H1 (cell line): ENCODE measurements around the gene TDP2. TPM values are rescaled to one million over a fixed set of nuclear protein-coding genes. Genes with fewer than 3 reads are reported as not detected.

Experiments used
- CTCF ChIA-PET: fragments of 300-600 bp; sonication (Branson Sonifier 250); formaldehyde crosslinking; loops from one replicate; lab custom pipeline; 2021; ENCODE audit not compliant: partially characterized antibody; lab: Charles Lee
- POLR2A ChIA-PET: fragments of 300-600 bp; sonication (Branson Sonifier 250); formaldehyde crosslinking; loops from one replicate; lab custom pipeline; 2021; ENCODE audit warnings: inconsistent platforms; ENCODE audit not compliant: partially characterized antibody; lab: Charles Lee
- DNase-seq, 2 experiments: peaks; one replicate each; pipeline versions ENCODE4 v3.0.0 to v3.0.0-alpha.2; 2010 to 2022; ENCODE audit warnings: low spot score in 2 of 2, low read depth in 1 of 2, mixed read lengths in 1 of 2
- FAIRE-seq: peaks from 2 replicates; lab custom pipeline; 2011; peaks lifted over from hg19 to GRCh38; lab: Jason Lieb, UNC
- H2AFZ ChIP-seq: 2 replicates; pipeline ENCODE4 v1.8.1; 2012; ENCODE audit warnings: low read length, inconsistent platforms
- H2AK5ac ChIP-seq: 2 replicates; pipeline ENCODE4 v1.6.1; 2013; ENCODE audit warnings: low read depth, low read length
- H2BK120ac ChIP-seq: replicated peaks from 2 replicates; pipeline ENCODE3; 2013; ENCODE audit warnings: low read depth, low read length, inconsistent platforms
- H2BK12ac ChIP-seq: 2 replicates; pipeline ENCODE4 v1.6.1; 2013; ENCODE audit warnings: low read depth, low read length
- H2BK15ac ChIP-seq: 2 replicates; pipeline ENCODE4 v1.6.1; 2013; ENCODE audit warnings: low read length
- H2BK20ac ChIP-seq: 2 replicates; pipeline ENCODE4 v1.6.1; 2013; ENCODE audit warnings: low read length
- H2BK5ac ChIP-seq: 2 replicates; pipeline ENCODE4 v1.6.1; 2013; ENCODE audit warnings: low read depth, low read length
- H3K14ac ChIP-seq: 2 replicates; pipeline ENCODE4 v1.6.1; 2013; ENCODE audit warnings: inconsistent platforms; ENCODE audit not compliant: insufficient read length
- H3K18ac ChIP-seq: 2 replicates; pipeline ENCODE4 v1.6.1; 2013; ENCODE audit warnings: low read length; ENCODE audit errors: extremely low read depth
- H3K23ac ChIP-seq: 2 replicates; pipeline ENCODE4 v1.6.1; 2013; ENCODE audit warnings: inconsistent platforms; ENCODE audit not compliant: insufficient read length
- H3K23me2 ChIP-seq: 2 replicates; pipeline ENCODE4 v1.6.1; 2013; ENCODE audit warnings: low read depth, low read length
- H3K27ac ChIP-seq: 2 replicates; pipeline ENCODE4 v1.6.1; 2011; ENCODE audit warnings: low read depth, low read length, inconsistent platforms
- H3K27me3 ChIP-seq, 4 experiments: replicated peaks in 1 of 4; 1 replicate in 1 of 4; 2 replicates in 3 of 4; pipeline versions ENCODE4 v1.6.1 to v1.8.1; 2011 to 2013; ENCODE audit warnings: low read length in 3 of 4, mild to moderate bottlenecking in 3 of 4, inconsistent platforms in 2 of 4, mixed read lengths in 2 of 4, moderate library complexity in 1 of 4; ENCODE audit not compliant: control insufficient read depth in 3 of 4, insufficient read depth in 3 of 4; ENCODE audit errors: extremely low read depth in 1 of 4
- H3K36me3 ChIP-seq, 4 experiments: 2 replicates each; pipeline versions ENCODE4 v1.6.1 to v1.8.1; 2011 to 2013; ENCODE audit warnings: mild to moderate bottlenecking in 4 of 4, low read length in 3 of 4, moderate library complexity in 2 of 4, control low read depth in 1 of 4, inconsistent platforms in 1 of 4; ENCODE audit not compliant: insufficient read depth in 4 of 4, control insufficient read depth in 2 of 4
- H3K4ac ChIP-seq: replicated peaks from 2 replicates; pipeline ENCODE3; 2013; ENCODE audit warnings: low read length, low read depth, mixed read lengths, inconsistent platforms; ENCODE audit not compliant: insufficient read length
- H3K4me1 ChIP-seq, 4 experiments: replicated peaks in 1 of 4; 1 replicate in 1 of 4; 2 replicates in 3 of 4; pipeline versions ENCODE4 v1.6.1 to v1.8.1; 2011 to 2013; ENCODE audit warnings: low read length in 3 of 4, inconsistent platforms in 2 of 4, mixed read lengths in 1 of 4; ENCODE audit not compliant: insufficient read depth in 4 of 4, control insufficient read depth in 3 of 4
- H3K4me2 ChIP-seq, 2 experiments: 2 replicates each; pipeline versions ENCODE4 v1.6.1 to v1.8.1; 2011 to 2013; ENCODE audit warnings: low read depth in 2 of 2, low read length in 2 of 2, control low read depth in 1 of 2, inconsistent platforms in 1 of 2, mild to moderate bottlenecking in 1 of 2; ENCODE audit not compliant: insufficient read depth in 1 of 2
- H3K4me3 ChIP-seq, 4 experiments: fragments of 200-600, 300-600 bp in 1 of 4; sonication (generic), shearing (Covaris generic), sonication (Bioruptor Twin) in 1 of 4; 2 replicates each; pipeline versions ENCODE4 v1.5.1 to v1.8.1; 2011 to 2016; ENCODE audit warnings: low read length in 4 of 4, low read depth in 3 of 4, control low read depth in 2 of 4, inconsistent platforms in 2 of 4, mild to moderate bottlenecking in 2 of 4, mixed read lengths in 1 of 4, moderate library complexity in 1 of 4; ENCODE audit not compliant: insufficient read depth in 2 of 4; ENCODE audit errors: extremely low read depth in 1 of 4
- H3K56ac ChIP-seq: replicated peaks from 2 replicates; pipeline ENCODE3; 2013; ENCODE audit warnings: low read depth, mild to moderate bottlenecking, mixed read lengths, low read length, inconsistent platforms; ENCODE audit not compliant: insufficient read length
- H3K79me1 ChIP-seq: 2 replicates; pipeline ENCODE4 v1.6.1; 2013; ENCODE audit warnings: low read depth, low read length, control low read depth
- H3K79me2 ChIP-seq, 2 experiments: 2 replicates each; pipeline versions ENCODE4 v1.6.1 to v1.8.1; 2012 to 2013; ENCODE audit warnings: low read length in 2 of 2, mild to moderate bottlenecking in 2 of 2, inconsistent platforms in 1 of 2; ENCODE audit not compliant: insufficient read depth in 2 of 2, control insufficient read depth in 1 of 2
- H3K9ac ChIP-seq, 4 experiments: replicated peaks in 1 of 4; 1 replicate in 1 of 4; 2 replicates in 3 of 4; pipeline versions ENCODE4 v1.6.1 to v1.8.1; 2011 to 2013; ENCODE audit warnings: low read depth in 3 of 4, low read length in 3 of 4, control low read depth in 2 of 4, mild to moderate bottlenecking in 2 of 4, moderate library complexity in 2 of 4, inconsistent platforms in 1 of 4; ENCODE audit errors: extremely low read depth in 1 of 4
- H3K9me3 ChIP-seq, 2 experiments: 2 replicates each; pipeline versions ENCODE4 v1.6.1 to v1.8.1; 2012 to 2013; ENCODE audit warnings: mild to moderate bottlenecking in 2 of 2, moderate library complexity in 2 of 2, control low read depth in 1 of 2, inconsistent platforms in 1 of 2, low read depth in 1 of 2, low read length in 1 of 2, mixed read lengths in 1 of 2; ENCODE audit not compliant: insufficient read depth in 2 of 2
- H4K20me1 ChIP-seq, 2 experiments: replicated peaks in 1 of 2; 2 replicates each; pipeline versions ENCODE3 to v1.8.1; 2011 to 2013; ENCODE audit warnings: inconsistent platforms in 2 of 2, low read length in 2 of 2, mild to moderate bottlenecking in 1 of 2; ENCODE audit not compliant: insufficient read depth in 2 of 2, control insufficient read depth in 1 of 2
- H4K5ac ChIP-seq: 2 replicates; pipeline ENCODE4 v1.6.1; 2013; ENCODE audit warnings: low read length, low read depth, mixed read lengths, inconsistent platforms; ENCODE audit not compliant: insufficient read length
- H4K8ac ChIP-seq: 2 replicates; pipeline ENCODE4 v1.8.0; 2013; ENCODE audit warnings: mild to moderate bottlenecking, moderate library complexity, low read length, inconsistent platforms; ENCODE audit not compliant: insufficient read depth; ENCODE audit errors: extremely low read depth
- H4K91ac ChIP-seq: replicated peaks from 2 replicates; pipeline ENCODE3; 2013; ENCODE audit warnings: low read length, mixed read lengths, inconsistent platforms; ENCODE audit not compliant: insufficient read length
- ASH2L ChIP-seq: fragments of 200-600, 300-600 bp; sonication (generic); IDR thresholded peaks from one replicate; pipeline ENCODE4 v1.7.1; 2017; ENCODE audit warnings: low read length
- CREB1 ChIP-seq: IDR thresholded peaks from 2 replicates; pipeline ENCODE4 v1.6.1; 2012; ENCODE audit warnings: inconsistent platforms
- EP300 ChIP-seq, 2 experiments: IDR thresholded peaks; 1 replicate in 1 of 2; 2 replicates in 1 of 2; pipeline ENCODE4 v1.6.1; 2011 to 2012; ENCODE audit warnings: low read depth in 2 of 2, low read length in 2 of 2, mild to moderate bottlenecking in 2 of 2, borderline replicate concordance in 1 of 2, inconsistent platforms in 1 of 2, moderate library complexity in 1 of 2
- HDAC6 ChIP-seq: IDR thresholded peaks from one replicate; pipeline ENCODE4 v1.7.1; 2012; ENCODE audit warnings: low read depth, mild to moderate bottlenecking, inconsistent platforms, low read length, moderate library complexity
- POLR2A ChIP-seq, 2 experiments: IDR thresholded peaks; 1 replicate in 1 of 2; 2 replicates in 1 of 2; pipeline ENCODE4 v1.6.1; 2011; ENCODE audit warnings: low read depth in 2 of 2, low read length in 2 of 2, mild to moderate bottlenecking in 2 of 2; ENCODE audit errors: control extremely low read depth in 1 of 2
- POU5F1 ChIP-seq: IDR thresholded peaks from 2 replicates; pipeline ENCODE4 v1.6.1; 2011; ENCODE audit warnings: low read depth, mild to moderate bottlenecking, low read length, moderate library complexity
- RBBP5 ChIP-seq: IDR thresholded peaks from 2 replicates; pipeline ENCODE4 v1.7.1; 2012; ENCODE audit warnings: low read depth, mild to moderate bottlenecking, inconsistent platforms, low read length, moderate library complexity, borderline replicate concordance
- TCF12 ChIP-seq: IDR thresholded peaks from 2 replicates; pipeline ENCODE4 v1.6.1; 2011; ENCODE audit warnings: low read depth, mild to moderate bottlenecking, low read length
- TEAD4 ChIP-seq: IDR thresholded peaks from 2 replicates; pipeline ENCODE4 v1.6.1; 2012; ENCODE audit warnings: low read depth, low read length, inconsistent platforms, mixed read lengths
- WGBS, 2 experiments: shearing (Covaris generic) in 1 of 2; methylation state at CpG; one replicate each; pipeline versions ENCODE4 v1.1.6 to v1.1.7; 2013 to 2015; ENCODE audit warnings: low lambda C conversion rate in 2 of 2, mixed read lengths in 2 of 2, inconsistent platforms in 1 of 2, low coverage in 1 of 2, missing lambda C conversion rate in 1 of 2; ENCODE audit not compliant: insufficient replicate concordance in 2 of 2, insufficient coverage in 1 of 2, insufficient read length in 1 of 2; ENCODE audit errors: extremely low coverage in 1 of 2, missing lambda C conversion rate in 1 of 2; 5-methylcytosine and 5-hydroxymethylcytosine counted together
- polyA plus RNA-seq, 7 experiments: library from polyadenylated mRNA; depleted of rRNA in 3 of 7; stranded (reverse) in 5 of 7; unstranded in 2 of 7; fragments of >200 nt in 5 of 7; fragments of 200-250 nt in 2 of 7; gene quantifications; 1 replicate in 5 of 7; 2 replicates in 1 of 7; 4 replicates in 1 of 7; pipeline versions ENCODE4 v1.2.1 to v1.2.3, GENCODE V29; 2011 to 2013; ENCODE audit warnings: missing spikeins in 2 of 7, mixed read lengths in 2 of 7
- total RNA-seq: library from RNA; stranded (reverse); fragmentation: NEBNext Ultra II Directional; extraction: Animal tissue kit (Norgen Biotek cat#: 25700); gene quantifications from 2 replicates; pipeline ENCODE4 v1.2.1, GENCODE V29; 2021

TDP2 gene
- total and polyA plus RNA-seq, 2 of the 8 experiments (the other 6 are each of a cell fraction or from before 2014, with no cell fraction given): 18.8 to 51.6 TPM

GRCh38 chr6:24644377-24644776 lies 22.3 kb downstream of the TDP2 start:
- H3K23ac ChIP-seq: no peak overlapping the region
- 77% methylated on average over 4 of the region's 4 CpGs; no CpG with 5 or more reads in 1 of the 2 experiments for whole genome bisulfite sequencing, 2 experiments
- H3K23me2 ChIP-seq: peaks cover 5% of the 10 kb centered on the region
- H3K4ac ChIP-seq: no peak overlapping the region
- no peaks in the 10 kb centered on the region for H3K36me3 ChIP-seq
- no peak overlapping the region for H4K8ac ChIP-seq
- H4K91ac ChIP-seq: no peak overlapping the region
- no peak overlapping the region for H3K4me2 ChIP-seq
- no peaks in the 10 kb centered on the region for H3K4me1 ChIP-seq
- no peak overlapping the region for H2AK5ac ChIP-seq
- TF ChIP-seq POLR2A (IDR thresholded peaks at IDR 0.05; ENCODE audit: control extremely low read depth in 1 of 2, low read depth in 2 of 2, low read length in 2 of 2) (no peak), HDAC6 (no peak), ASH2L (no peak), TCF12 (no peak), TEAD4 (no peak), RBBP5 (no peak), CREB1 (no peak), POU5F1 (no peak), EP300 (IDR thresholded peaks at IDR 0.05; ENCODE audit: borderline replicate concordance in 1 of 2, low read depth in 2 of 2, low read length in 2 of 2) (no peak)
- TF ChIP-seq, all 59 proteins: peak for 0
- Histone ChIP-seq H2BK15ac (no peak overlapping the region), H3K9me3 (no peaks in the 10 kb centered on the region), H2BK120ac (no peak overlapping the region), H3K14ac (no peak overlapping the region), H3K9ac (no peak overlapping the region), H3K4me3 (no peak overlapping the region), H4K5ac (no peak overlapping the region), H3K79me2 (no peaks in the 10 kb centered on the region), H3K56ac (no peak overlapping the region), H3K27ac (no peak overlapping the region), H2AFZ (no peak overlapping the region), H4K20me1 (no peaks in the 10 kb centered on the region), H2BK20ac (no peak overlapping the region), H3K18ac (no peak overlapping the region), H2BK12ac (no peak overlapping the region), H2BK5ac (no peak overlapping the region), H3K79me1 (no peaks in the 10 kb centered on the region), H3K27me3 (no peaks in the 10 kb centered on the region; a peak in 1 of 7 replicates)
- POLR2A ChIA-PET: interaction anchor here (0.9 kb wide), 1 partner anchor 57 kb away, joined by 3 read pairs; no protein-coding TSS in a partner anchor
- CTCF ChIA-PET: interaction anchor here (1.1 kb wide), 1 partner anchor 43 kb away, joined by 7 read pairs; no protein-coding TSS in a partner anchor
- no peak for FAIRE-seq
- DNase-seq: no peak
